Medulla oblongata (tissue), 1 donor: ENCODE results near the gene SPATA13.
"Not testable (repeated sequence)": the region's sequence is repeated elsewhere in the genome, so short reads cannot be mapped to it uniquely, and the experiment has no call there.

ENCODE experiments used
- DNase-seq: peaks from one replicate; pipeline ENCODE4 v3.0.0-alpha.2; 2015; ENCODE audit errors: extremely low spot score

Gene SPATA13

DNA sequence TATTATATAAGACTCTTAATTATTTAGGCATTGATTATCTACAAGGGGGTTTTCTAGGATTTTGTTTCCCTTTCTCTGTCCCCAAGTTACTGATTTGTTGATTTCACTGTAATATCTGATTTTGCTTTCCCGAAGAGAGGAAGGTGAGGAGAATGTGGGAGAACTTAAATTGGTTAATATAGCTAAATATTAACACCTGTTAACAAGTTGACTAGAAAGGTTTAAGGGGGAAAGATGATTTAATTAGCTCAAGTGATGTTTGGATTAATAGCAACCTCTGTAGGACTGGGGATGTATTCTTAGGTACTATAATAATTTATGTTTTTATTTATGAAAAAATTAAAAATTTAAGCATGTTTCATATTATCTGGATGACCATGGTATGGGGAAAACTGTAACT lies 35.1 kb downstream of the SPATA13 start:
- DNase-seq = no peak

DNA sequence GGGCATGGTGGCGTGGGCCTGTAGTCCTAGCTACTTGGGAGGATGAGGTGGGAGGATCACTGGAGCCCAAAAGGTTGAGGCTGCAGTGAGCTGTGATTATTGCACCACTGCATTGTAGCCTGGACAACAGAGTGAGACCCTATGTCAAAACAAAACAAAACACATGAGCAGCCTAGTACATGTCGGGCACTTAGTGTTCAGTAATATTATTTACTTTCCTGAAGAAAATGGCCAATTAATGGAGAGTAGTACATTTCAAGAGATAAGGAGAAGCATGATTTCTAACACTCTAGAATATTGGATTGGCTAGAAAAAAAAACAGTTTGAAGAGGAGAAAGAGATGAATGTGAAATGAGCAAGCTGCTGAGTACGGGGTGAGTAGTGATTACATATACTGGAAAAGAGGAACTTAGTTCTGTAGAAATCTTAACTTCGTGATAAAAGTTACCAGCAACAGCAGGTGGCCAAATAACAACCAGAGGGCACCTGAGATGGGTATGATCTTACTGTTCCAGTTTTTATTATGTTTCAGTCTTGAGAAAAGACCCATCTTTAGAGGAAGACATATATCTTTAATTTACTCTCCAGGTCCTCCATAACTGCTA lies 36.2 kb downstream of the SPATA13 start:
- no peak for DNase-seq

DNA sequence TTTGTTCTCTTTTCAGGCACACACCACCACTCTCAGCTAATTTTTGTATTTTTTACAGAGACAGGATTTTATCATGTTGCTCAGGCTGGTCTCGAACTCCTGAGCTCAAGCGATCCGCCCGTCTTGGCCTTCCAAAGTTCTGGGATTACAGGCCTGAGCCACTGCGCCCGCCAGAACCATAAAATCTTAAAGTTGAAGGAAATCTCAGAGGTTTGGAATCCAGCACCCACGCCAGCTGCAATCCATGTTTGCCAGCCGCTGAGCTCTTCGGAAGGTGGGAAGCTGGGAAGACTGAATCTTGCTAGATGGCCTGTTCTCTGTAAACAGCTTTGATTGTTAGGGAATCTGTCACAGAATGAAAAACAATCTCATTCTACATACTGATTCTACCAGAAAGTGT lies 38.5 kb downstream of the SPATA13 start:
- no peak for DNase-seq

DNA sequence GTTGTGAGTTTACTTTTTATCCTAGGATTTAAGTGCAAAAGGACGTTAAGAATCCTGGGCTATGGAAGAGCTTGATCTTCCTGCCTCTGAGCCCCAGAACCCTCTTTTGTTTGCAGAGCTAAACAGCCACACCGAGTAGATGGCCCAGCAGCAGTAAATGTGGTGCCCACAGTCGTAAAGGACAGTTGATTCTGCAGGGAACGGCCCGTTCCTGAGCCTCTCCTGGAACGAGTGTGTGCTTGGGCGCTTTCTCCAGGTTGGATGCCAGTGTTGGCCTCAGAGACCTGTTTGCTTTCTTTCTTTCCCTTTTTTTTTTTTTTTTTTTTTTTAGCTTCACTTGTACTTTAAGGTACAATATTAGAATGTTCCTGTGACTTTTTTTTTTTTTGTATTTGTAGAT lies 41.7 kb downstream of the SPATA13 start:
- DNase-seq = no peak

DNA sequence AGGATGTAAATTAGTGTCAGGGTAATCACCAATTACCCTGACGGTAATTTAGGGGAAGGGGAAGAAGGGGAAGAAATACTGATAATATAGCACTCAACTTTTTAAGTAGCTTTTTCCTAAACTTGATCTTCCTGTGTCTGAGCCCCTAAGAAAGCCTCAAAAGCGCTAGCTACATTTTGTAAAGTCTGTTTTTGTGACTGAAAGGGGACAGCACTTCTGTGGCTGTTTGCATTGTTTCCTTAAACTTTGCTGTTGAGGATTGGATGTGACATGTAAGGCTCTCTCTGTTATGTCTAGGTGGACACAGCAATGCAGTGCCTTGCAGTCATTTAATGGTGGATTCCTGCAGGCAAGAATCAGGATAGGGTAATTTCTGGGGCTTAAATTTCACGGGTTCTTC lies 42.8 kb downstream of the SPATA13 start:
- DNase-seq = no peak

DNA sequence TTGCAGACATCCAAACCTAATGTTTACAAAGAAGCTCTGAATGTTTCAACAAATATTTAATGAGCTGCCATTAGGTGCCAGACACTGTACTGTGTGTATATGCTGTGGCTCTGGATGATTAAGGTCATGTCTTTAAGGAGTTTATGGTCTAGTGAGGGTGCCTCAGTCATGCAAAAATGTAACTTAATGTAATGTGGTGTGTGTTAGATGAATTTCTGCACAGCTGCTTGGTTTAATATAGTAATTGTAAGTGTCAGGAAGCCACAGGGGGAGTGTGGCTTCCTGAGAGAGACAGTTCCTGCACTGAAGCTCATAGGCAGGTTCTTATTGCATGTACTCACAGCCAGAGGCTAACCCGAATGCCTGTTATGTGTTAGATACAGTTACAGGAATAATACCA lies 43.3 kb downstream of the SPATA13 start:
- no peak for DNase-seq

DNA sequence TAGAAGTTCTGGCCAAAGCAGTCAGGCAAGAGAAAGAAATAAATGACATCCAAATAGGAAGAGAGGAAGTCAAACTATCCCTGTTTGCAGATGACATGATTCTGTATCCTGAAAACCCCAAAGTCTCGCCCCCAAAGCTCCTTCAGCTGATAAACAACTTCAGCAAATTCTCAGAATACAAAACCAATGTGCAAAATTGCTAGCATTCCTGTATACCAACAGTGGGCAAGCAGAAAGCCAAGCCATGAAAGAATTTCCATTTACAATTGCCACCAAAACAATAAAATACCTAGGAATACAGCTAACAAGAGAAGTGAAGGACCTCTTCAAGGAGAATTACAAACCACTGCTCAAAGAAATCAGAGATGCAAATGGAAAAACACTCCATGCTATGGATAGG lies 44.6 kb downstream of the SPATA13 start:
- DNase-seq = not testable (repeated sequence)

DNA sequence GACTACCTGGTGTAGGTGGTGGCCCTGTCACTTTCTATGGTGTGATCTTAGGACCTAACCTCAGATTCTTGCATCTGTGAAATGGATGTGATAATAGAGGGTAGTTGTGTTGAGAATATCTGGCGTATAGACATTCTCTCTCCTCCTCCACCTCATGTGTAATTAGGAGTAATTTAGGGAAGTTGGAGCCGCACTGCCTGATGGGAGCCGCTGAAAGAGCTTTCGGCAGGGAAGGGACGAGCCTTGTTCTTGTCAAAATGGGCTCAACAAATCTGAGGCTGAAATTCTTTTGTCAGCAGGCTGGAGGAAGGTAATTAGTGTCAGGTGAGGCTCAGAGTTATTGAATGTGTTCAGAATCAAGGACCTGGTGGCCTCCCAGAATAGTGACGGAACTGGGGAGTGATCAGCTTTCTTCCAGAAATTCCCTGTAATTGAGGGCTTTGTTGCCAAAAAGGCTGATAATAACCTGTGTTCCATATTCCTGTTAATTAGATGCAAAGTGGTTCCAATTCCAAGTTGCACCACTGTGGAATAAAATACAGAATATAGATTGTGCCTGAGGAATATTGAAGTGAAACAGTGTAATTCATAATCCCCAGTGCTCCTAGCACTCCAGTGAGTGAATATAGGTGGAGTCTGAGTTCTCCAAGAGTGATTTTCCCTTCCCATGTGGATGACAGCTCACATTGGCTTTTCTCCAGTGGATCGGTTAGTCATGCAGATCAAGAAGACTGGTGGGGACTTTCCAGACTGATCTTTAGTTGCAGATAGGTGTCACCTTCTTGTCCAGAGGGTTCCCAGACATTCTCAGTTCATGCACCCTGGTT lies 47.5 kb downstream of the SPATA13 start:
- DNase-seq = no peak

DNA sequence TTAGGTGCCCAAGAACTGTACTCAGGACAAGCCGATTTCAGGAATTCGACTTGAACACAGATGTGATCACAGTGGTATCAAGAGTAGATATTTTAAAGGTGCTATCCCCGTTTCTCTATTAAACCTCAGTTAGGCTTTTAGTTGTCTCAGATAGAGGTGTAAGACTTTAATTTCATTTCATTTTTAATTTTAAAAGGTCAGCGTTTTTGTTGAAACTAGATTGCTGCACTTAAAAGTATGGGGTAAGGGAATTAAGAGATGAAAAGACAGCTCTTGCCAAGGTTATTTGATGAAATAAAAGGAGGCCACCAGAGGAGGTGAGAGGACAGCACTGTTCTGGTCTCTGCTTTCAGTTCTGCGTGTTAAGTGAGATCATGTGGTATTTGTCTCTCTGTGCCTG lies 48.6 kb downstream of the SPATA13 start:
- DNase-seq = no peak

DNA sequence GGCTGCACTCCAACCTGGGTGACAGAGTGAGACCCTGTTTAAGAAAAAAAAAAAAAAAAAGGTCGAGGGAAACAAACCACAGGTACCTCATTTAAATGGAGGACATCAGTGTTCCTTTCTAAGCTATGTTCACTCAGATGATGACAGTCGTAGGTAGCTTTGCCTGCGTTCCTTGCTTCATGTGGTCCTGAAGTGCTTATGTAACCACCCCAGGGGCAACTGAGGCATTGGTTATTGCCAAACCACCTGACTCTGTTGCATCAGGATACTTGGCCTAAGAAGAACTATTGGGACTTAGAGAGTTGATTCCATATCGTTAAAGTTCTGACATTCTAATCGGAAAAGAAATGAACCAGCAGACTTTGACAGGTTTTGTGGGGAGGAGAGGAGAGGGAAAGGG lies 51.7 kb downstream of the SPATA13 start:
- DNase-seq = no peak

DNA sequence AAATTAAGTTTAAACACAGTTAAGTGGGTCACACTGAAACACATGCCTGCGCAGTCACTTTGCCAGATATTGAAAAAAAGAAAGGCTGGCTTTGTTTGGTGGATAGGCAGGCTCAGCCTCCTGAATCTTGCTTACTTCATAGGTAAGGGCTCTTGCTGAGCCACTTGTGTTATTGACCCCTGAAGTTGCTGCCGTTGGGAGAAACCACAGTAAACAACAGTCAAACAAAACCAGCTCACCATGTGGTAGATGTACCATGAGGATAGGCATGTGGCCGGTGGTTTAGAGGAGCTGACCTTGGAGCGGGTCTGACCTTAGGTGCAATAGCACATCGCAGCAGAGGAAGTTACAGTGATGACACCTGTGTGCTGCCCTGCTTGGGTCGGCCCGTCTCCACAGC lies 52.2 kb downstream of the SPATA13 start:
- DNase-seq = peak; percentile 61

DNA sequence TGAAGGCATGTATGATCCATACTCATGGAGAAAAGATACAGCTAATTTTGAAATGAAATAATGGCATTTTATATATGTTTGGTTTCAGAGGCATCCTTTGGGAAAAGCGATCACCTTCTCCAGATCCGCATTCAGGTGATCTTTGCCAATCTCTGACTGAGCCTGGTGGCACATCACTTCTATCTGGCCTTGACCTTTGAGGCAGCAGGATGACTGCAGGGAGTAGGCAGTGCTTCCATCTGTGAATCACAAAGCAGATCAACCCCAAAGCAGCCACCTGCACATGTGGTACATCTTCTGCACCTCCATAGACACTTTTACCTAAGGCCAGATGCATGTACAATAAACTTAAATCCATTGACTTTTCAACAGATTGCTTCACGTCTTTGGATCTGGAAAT lies 53.4 kb downstream of the SPATA13 start:
- no peak for DNase-seq

DNA sequence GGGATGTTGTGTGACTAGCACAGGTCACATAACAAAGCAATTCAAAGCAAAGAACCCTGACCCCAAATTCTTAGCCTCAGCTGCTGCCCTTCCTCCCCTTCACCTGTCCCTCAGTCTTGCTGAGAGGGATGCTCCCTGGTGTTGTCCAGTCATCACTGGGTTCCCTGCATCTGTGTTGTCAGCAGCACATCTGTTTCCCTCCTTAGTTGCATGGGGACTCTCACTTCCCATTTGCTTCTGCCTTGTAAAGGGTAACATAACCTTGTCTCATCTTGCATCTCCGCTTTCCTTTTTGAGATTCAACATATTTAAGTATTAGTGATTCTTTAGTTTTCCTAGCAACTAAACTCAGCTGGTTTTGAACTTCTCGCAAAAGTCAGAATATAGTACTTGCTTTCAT lies 54.0 kb downstream of the SPATA13 start:
- no peak for DNase-seq

DNA sequence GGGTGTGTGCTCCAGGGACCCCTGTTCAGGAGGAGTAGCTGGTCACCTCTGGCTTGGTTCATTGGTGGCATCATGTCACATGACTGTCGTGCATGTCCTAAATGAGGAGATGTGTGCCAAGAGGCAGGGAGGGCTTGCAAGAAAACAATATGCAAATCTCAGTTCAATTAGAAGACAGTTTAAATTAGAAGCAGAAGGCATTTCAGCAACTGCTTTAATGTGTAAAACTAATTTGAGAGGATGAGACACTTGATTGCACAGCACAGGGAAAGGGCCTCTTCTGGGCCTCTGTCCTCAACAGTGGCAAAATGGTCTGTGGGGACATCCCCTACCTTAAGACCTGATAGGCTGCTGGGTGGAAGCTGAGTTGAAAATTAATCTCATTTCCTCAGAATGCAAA lies 54.6 kb downstream of the SPATA13 start:
- DNase-seq = no peak

DNA sequence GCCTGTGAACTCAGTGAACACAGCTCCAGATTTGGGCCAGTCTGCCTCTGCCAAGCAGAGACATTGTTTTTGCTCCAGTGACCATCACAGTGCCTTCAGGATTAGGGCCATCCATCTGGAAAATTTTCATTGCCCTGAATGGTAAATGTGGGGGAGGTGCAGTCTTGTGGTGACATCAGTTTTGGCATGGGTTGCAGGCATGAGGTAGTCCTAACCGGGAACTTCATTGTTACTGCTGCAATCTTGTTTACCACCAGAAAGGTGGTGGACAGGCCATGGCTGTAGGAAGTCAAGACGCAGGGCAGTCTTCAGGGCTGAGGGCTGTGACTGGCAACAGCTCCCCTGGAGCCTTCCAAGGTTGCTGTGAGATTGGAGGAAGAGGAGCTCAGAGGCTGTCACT lies 55.2 kb downstream of the SPATA13 start:
- DNase-seq = peak; percentile 82

DNA sequence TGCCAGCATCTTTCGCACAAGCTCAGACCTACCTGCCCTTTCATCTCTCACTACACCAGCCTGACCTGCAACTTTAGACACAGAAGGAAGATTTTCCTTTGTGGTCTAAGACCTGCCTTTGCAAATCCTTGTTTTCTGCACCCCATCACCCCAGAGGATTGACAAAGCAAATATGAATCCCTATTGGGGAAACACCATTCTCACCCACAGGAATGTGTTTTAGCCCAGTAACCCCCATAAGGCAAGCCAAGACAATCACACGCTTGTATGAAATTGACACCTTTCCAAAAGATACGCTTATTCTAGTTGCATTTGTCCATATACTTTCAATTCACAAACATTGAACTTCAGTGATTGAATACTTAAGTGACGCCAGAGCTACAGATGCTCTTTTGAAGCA lies 55.7 kb downstream of the SPATA13 start:
- no peak for DNase-seq

DNA sequence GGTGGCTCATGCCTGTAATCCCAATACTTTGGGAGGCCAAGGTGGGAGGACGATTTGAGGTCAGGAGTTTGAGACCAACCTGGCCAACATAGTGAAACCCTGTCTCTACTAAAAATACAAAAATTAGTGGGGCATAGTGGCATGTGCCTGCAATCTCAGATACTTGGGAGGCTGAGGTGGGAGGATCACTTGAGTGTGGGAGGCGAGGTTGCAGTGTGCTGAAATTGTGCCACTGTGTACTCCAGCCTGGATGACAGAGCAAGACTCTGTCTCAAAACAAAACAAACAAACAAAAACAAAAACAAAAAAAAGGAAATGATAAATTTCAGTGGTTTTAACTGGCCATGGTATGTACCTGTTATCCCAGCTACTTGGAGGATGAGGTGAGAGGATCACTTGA lies 56.3 kb downstream of the SPATA13 start:
- DNase-seq = not testable (repeated sequence)

DNA sequence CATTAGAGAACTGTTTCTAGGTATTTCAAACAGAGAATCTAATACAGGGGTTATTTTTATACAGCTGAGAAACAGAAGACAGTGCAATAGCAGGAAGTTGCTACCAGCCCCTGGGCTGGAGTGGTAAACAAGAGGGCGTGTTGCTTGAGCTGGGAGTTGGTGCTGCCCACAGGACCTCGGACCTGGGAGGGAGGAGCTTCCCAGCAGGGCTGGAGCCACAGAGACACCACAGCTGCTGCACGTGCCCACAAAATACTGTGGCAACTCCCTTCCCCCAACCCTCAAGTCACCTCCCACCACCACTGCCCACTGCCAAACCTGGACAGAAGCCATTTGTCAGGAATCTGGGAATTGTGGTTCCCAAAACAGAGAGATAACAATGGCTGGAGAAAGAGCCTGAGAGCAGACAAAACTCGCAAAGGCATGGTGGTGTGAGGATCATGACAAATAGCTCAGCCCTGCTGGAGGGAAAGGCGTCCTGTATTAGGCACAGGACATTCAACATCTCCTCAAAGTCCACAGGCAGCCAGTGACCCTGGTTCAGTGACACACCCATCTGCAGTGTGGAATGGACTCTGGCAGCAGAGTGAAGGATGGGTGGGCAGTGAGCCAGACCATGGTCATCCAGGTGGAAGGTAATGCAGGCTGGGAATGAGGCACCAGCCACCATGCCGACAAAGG lies 57.2 kb downstream of the SPATA13 start:
- DNase-seq = no peak

DNA sequence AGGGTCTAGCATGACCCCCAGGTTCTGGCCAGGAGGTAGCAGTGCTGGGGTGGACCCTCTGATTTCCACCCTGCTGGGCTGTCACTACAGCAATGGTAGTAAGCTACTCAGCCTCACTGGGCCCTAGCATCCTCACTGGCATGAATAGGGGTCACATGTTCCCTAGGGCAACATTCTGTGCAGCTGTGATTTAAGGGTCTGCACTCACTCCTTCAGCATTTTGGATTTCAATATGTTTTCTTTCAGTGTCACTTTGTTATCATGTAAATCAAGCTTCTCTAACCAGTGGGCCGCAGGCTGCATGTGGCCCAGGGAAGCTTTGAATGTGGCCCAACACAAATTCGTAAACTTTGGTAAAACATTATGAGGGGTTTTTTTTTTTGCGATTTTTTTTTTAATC lies 57.8 kb downstream of the SPATA13 start:
- DNase-seq = peak; percentile 53

DNA sequence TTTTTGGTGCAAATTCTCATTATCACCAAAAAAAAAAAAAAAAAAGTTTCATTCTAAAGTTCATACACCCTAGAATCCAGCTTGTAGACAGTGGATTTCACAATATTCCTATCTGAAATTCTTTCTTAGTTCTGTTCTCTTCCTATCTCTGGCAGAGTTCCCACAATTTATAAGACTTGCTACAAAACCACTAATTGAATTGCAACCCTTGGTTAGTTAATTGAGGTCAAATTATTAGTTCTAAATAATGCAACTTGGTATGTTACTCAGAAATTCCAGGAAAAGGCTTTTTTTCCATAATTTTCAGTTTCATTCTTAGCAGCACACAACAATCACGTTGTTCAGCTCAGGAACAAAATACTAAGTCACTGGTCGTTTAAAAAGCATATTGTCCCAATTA lies 58.5 kb downstream of the SPATA13 start:
- DNase-seq = no peak

DNA sequence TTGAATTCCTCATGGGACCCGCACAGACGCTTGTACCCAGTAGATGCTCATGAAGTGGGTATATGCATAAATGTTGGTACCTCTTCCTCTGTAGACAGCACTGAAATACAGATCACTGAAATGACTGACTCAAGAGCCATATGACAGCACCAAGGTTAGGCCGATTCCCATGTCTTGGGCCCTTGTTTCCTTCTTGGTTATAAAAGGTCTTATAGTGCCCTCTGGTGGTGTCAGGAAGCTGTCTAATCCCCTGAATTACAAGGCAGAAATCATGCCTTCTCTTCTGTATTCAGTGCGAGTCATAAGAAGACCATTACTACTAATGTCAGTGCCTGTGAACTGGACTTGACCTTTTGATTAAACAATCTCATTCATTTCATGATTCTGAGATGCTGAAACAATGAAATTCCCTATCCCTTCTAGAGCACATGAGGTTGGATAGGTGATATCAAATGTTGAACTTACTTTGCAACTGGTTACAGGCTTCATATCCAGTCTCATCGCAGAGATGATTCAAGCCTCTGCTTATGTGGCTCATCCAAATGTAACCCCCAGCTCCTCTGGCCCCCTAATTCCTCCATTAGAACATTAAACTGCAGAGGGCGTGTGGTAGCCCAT lies 59.7 kb downstream of the SPATA13 start:
- DNase-seq = peak; percentile 97

DNA sequence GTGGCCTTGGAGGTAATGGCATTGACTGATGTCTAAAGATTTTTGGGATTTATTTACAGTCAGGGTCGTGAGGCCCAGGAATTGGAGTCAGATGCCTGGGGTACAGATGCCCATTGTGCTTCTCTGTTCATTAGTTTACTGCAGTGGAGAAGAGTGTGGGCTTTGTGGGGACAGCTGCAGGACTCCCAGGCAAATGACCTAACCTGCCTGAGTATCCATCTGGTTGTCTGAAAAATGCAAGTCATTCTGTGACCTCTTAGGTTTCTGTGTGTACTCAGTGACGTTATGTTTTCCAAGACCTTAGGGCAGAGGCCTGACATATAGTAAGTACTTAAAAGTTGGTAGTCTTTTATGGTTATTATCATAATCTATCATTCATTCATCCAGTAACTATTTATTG lies 60.5 kb downstream of the SPATA13 start:
- peak; percentile 74 for DNase-seq

DNA sequence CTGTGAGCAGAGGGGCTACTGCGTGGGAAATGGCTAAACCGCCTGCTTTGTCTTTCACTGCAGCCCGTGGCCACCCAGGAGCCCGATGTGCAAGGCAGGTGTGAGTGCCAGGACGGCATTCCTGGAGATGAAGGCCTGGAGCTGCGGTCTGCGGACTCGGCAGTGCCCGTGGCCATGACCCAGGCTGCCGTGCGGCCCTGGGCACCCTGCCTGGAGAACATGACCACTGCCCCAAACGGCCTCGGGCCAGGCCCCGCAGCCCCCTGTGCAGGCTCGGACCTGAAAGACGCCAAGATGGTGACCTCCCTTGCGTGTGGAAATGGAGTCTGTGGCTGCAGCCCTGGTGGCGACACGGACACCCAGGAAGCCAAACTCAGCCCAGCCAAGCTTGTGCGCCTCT lies 62.2 kb downstream of the SPATA13 start:
- DNase-seq = no peak
